Measurements from ENCODE around the gene METTL8.

Gene METTL8

GRCh38 chr2:171309455-171310286 lies 124.1 kb downstream of the METTL8 start:
- no peak for DNase-seq (ENCODE audit: low spot score)

- no peak for DNase-seq (ENCODE audit: low spot score)
Observed at GRCh38 chr2:171308280-171309054, 125.3 kb downstream of the METTL8 start.

GRCh38 chr2:171307560-171307959 lies 126.2 kb downstream of the METTL8 start:
- no peak for DNase-seq (ENCODE audit: low spot score)

GRCh38 chr2:171297956-171298355 lies 135.8 kb downstream of the METTL8 start:
- DNase-seq (ENCODE audit: low spot score), result no peak

- no peak for DNase-seq (ENCODE audit: low spot score)
Observed at GRCh38 chr2:171294608-171295007, 139.2 kb downstream of the METTL8 start.

- no peak for DNase-seq (ENCODE audit: low spot score)
Observed at GRCh38 chr2:171293661-171294060, 140.1 kb downstream of the METTL8 start.

- DNase-seq (ENCODE audit: low spot score), result no peak
Observed at GRCh38 chr2:171289991-171290390, 143.8 kb downstream of the METTL8 start.

GRCh38 chr2:171289316-171289715 lies 144.5 kb downstream of the METTL8 start:
- no peak for DNase-seq (ENCODE audit: low spot score)

- no peak for DNase-seq (ENCODE audit: low spot score)
Observed at GRCh38 chr2:171287611-171288010, 146.2 kb downstream of the METTL8 start.

- no peak for DNase-seq (ENCODE audit: low spot score)
Observed at GRCh38 chr2:171287036-171287571, 146.7 kb downstream of the METTL8 start.

GRCh38 chr2:171281110-171281509 lies 152.7 kb downstream of the METTL8 start:
- no peak for DNase-seq (ENCODE audit: low spot score)

- no peak for DNase-seq (ENCODE audit: low spot score)
Observed at GRCh38 chr2:171279983-171280790, 153.6 kb downstream of the METTL8 start.

GRCh38 chr2:171274757-171275156 lies 159.0 kb downstream of the METTL8 start:
- no peak for DNase-seq (ENCODE audit: low spot score)

- DNase-seq (ENCODE audit: low spot score), result peak; percentile 60
Observed at GRCh38 chr2:171271971-171272436, 161.8 kb downstream of the METTL8 start.

- no peak for DNase-seq (ENCODE audit: low spot score)
Observed at GRCh38 chr2:171271386-171271785, 162.4 kb downstream of the METTL8 start.

GRCh38 chr2:171267855-171268629 lies 165.7 kb downstream of the METTL8 start:
- no peak for DNase-seq (ENCODE audit: low spot score)
